ENCODE results near the gene CCDC9B.
A peak's percentile ranks its signal among the peaks of the same experiment; 100 is the strongest.

The CCDC9B gene

GRCh38 chr15:40329804-40330203 lies 10.9 kb downstream of the CCDC9B start:
- no peak for DNase-seq (ENCODE audit: low read depth)

- no peak for DNase-seq (ENCODE audit: low read depth)
Measured at GRCh38 chr15:40328751-40329150, 12.0 kb downstream of the CCDC9B start.

DNA sequence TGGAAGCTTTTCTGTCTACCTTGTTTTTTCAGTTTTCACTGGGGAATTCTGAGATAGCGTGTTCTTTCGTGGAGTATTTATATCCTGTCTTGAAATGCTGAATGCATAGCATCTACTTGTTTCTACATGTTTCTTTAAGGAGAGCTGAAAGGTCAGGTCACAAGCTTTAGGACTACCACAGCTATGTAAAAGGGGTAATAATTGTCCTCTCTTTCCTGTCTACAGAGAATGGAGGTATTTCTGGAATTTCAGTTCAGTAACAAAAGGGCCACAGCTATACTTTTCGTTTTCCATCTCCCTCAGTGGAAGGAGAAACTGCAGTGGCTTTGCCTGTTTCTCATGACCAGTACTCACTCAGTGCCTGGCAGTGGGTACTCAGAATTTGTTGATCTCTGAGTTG lies 12.6 kb downstream of the CCDC9B start:
- DNase-seq (ENCODE audit: low read depth) = no peak

GRCh38 chr15:40327457-40327856 lies 13.3 kb downstream of the CCDC9B start:
- no peak for DNase-seq (ENCODE audit: low read depth)

DNA sequence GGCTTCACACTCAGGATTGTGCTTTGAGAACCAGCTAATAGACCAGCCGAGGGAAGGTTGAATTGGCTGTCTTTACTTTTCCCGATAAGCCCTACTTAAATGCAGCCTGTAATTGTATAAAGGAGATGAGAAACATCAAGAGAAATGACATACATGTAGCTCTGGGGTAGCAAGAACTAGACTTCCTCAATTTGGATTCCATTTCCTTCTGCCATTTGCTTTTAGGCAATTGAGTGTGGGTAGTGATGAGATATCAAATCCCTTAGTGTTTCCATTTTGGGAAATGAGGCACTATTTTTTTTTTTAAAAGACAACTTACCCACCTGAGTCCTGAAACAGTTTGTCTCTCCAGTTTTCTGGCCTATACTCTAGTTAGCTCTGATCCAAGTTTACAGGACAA lies 15.0 kb downstream of the CCDC9B start:
- DNase-seq (ENCODE audit: low read depth) = no peak

- no peak for DNase-seq (ENCODE audit: low read depth)
Measured at GRCh38 chr15:40325188-40325587, 15.6 kb downstream of the CCDC9B start.

DNA sequence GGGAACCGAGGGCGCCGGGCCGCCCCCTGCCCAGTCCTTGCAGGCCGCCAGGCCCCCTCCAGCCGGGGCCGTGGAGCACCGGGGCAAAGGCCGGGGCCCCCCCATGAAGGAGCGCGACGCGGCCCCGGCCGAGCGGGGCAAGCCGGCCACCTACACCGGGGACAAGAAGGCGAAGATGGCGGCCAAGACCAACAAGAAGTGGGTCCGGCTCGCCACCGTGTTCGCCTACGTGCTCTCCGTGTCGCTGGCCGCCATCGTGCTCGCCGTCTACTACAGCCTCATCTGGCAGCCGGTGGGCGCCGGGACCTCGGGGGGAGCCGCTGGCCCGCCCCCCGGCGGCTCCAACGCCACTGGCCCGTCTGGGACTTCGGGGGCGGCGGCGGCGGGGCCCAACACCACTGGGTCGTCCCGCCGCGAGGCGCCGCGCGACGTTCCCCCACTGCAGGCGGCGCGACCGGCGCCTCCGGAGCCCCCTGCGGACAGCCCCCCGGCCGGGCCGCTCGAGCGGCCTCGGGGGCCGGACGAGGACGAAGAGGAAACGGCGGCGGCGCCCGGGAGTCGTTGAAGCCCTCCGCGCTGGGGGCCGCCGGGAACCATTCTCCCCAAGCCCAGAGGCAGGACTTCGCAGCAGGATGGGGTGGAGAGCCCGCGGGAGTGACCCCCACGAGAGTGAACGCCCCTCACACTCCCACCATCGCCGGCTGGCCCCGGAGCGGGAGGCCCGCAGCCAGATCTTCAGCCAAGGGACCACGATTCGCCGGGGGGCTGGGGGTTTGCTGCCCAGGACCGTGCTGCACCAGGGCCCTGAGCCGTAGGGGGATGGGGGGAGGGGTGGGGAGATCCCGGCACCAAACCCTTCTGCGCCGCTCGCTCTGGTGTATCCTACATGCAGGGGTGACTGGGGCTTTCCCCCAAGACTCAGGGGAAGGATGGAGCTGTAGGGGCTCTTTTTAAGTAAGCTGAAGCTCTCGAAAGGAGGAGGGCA lies 16.5 kb downstream of the CCDC9B start:
- DNase-seq (ENCODE audit: low read depth) = no peak

GRCh38 chr15:40323239-40323952 lies 17.3 kb downstream of the CCDC9B start, which contains the start of gene INAFM2:
TSS of gene INAFM2 (plus strand) at chr15:40323692. CDS start at chr15:40324056, 364 bp downstream.
- peak; percentile 84 for DNase-seq (ENCODE audit: low read depth)

DNA sequence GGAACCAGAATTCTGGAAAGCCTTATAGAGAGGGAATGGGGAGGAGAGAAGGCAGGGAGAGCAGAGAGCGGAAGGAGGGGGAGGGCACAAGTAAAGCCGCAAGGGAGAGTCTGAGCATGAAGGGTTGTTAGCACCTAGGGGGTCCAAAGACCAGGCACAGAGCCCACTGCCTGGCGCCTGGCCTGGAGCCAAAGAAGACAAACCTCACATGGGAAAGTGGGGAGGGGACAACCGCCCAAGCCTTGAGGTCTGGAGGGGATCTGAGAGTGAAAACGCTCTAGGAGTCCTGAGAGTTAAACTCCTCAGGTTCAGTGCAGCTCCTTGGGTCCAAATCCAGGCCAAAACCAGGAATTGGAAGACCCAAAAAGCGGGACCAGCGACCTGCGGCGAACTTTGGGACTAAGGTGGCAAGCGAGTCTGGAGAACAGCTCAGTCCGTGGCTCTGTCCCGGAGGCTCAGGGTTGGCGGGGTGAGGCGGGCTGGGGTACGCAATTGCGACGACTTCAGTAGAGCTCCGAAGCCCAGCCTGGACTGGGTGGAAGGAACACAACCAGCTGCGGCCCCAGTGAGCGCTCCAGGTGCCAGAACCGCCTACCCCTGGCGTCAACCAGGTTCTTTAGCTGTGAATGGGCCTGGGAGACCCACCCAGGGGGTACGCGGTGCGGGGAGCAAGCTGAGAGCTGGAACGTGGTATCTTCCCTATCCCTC lies 18.1 kb downstream of the CCDC9B start:
- DNase-seq (ENCODE audit: low read depth) = no peak

- DNase-seq (ENCODE audit: low read depth) = no peak
Measured at GRCh38 chr15:40320931-40321371, 19.8 kb downstream of the CCDC9B start.

GRCh38 chr15:40320409-40320808 lies 20.3 kb downstream of the CCDC9B start:
- DNase-seq (ENCODE audit: low read depth) = no peak

DNA sequence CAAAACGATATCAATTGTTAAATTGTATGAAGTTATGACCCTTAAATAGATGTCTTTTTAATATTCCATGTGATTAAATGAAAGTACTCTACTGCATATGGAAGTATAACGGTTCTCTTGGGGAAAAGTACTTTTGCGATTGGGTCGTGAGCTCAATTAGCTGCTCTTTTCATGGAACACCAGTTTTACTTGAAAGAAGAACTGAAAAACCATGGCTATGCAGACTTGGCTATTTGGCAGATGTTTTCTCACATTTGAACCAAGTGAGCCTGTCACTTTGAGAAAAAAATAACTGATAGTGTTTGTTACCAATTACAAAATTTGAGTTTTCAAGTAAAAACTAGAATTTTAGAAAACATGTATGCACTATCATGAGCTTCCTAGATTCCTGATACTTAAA lies 23.2 kb downstream of the CCDC9B start:
- DNase-seq (ENCODE audit: low read depth) = no peak

- DNase-seq (ENCODE audit: low read depth) = no peak
Measured at GRCh38 chr15:40316931-40317330, 23.8 kb downstream of the CCDC9B start.

GRCh38 chr15:40314723-40315276 lies 25.9 kb downstream of the CCDC9B start:
- no peak for DNase-seq (ENCODE audit: low read depth)

- no peak for DNase-seq (ENCODE audit: low read depth)
Measured at GRCh38 chr15:40313531-40314398, 27.0 kb downstream of the CCDC9B start.

DNA sequence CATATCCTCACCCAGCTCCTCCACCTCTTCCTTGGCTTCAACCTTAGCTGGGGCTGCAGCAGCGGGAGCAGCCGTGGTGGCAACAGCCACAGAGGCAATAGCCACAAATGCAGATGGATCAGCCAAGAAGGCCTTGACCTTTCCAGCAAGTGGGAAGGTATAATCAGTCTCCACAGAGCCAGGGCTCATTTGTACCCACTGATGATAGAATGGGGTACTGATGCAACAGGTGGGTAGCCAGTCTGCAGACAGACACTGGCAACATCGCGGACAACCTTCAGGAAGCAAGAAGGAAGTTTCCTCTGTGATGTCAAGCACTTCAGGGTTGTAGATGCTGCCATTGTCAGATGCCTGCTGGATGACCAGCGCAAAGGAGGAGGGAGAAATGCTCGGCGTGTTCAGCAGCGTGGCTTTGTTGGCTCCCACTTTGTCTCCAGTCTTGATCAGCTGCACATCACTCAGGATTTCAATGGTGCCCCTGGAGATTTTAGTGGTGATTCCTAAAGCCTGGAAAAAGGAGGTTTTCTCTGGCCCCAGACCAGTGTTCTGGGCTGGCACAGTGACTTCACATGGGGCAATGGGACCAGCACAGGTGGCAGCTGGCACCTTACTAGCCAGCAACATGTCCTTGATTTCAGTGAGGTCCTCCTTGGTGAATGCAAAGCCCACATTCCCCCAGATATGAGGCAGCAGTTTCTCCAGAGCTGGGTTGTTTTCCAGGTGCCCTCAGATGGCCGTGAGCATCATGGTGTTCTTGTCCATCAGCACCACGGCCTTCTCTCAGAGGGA lies 28.2 kb downstream of the CCDC9B start:
- no peak for DNase-seq (ENCODE audit: low read depth)

GRCh38 chr15:40310993-40311392 lies 29.7 kb downstream of the CCDC9B start:
- no peak for DNase-seq (ENCODE audit: low read depth)

- DNase-seq (ENCODE audit: low read depth) = no peak
Measured at GRCh38 chr15:40310001-40310959, 30.5 kb downstream of the CCDC9B start.

DNA sequence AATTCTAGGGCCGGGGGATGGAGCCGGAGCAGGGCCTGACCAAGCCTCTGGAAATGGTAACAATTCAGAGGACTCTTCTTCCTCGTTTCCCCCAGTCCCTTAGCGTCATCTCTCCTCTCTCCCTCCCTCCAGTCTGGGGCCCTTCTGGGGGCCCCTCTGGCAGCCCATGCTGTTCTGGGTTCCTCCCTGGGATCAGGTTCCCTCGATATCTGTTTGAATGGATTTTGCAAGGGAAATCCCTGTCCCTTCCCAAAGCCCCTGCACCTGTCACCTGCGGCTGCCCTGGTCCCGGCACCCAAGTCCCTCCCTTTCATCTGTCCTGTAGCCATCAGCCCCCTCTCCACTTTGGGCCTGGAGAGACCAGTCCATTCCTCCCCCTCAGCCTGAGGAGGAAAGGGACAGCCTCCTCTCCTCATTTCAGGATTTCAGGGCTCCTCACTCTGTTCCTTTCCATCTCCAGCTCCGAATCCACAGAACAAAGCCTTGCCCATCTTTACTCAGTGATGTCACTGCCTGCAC lies 31.3 kb downstream of the CCDC9B start:
- DNase-seq (ENCODE audit: low read depth) = no peak
